Measurements from ENCODE around the gene VPS13D.

DNA sequence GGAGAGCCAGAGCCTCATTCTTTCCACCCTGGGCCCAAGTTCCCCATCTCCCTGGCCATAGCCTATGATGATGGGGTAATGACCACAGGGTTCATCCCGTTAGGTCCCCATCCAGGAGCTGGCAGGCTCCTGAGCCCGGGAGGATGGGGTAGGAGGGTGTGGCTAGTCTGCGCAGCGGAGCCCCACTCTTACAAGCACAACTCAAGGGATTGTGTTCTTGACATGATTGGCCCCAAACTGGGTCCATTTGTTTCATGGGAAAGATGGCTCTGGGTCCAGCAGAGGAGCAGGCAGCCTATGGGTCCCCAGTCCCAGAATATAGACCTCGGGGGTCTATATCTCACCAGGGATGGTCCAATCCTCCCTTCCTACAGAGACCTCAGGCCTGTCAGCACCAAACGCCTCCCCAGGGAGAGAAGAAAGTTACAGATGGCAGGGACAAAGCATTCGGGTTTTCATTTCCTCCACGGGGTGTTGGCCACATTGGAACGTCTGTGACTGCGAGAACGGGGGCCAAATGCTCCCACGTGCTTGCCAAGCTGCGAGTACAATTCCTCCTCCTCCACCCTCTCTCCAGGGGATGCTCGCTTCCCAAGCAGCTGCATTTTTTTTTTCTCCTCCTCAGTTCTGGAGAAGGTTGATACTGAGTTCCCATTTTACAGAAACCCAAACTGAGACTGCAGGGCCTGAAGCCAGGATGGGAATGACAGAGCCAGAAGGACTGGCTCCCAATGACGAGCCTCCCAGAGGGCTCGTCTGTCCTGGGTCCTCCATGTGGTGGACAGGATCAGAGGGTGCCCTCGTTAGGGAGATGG is 317.1 kb downstream of the VPS13D start:
- TF ChIP-seq, protein P1, sequence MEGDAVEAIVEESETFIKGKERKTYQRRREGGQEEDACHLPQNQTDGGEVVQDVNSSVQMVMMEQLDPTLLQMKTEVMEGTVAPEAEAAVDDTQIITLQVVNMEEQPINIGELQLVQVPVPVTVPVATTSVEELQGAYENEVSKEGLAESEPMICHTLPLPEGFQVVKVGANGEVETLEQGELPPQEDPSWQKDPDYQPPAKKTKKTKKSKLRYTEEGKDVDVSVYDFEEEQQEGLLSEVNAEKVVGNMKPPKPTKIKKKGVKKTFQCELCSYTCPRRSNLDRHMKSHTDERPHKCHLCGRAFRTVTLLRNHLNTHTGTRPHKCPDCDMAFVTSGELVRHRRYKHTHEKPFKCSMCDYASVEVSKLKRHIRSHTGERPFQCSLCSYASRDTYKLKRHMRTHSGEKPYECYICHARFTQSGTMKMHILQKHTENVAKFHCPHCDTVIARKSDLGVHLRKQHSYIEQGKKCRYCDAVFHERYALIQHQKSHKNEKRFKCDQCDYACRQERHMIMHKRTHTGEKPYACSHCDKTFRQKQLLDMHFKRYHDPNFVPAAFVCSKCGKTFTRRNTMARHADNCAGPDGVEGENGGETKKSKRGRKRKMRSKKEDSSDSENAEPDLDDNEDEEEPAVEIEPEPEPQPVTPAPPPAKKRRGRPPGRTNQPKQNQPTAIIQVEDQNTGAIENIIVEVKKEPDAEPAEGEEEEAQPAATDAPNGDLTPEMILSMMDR (IDR thresholded peaks at IDR 0.05) = no peak
- TF ChIP-seq POLR2A (IDR thresholded peaks at IDR 0.05) = no peak

Measured in thyroid gland (tissue), 4 donors.